GM12878 (cell line): ENCODE measurements around the gene CHMP3. TPM values are rescaled to one million over a fixed set of nuclear protein-coding genes. Genes with fewer than 3 reads are reported as not detected.

Experiments used
- ATAC-seq: fragments of 200-7000 bp; cut with Tn5 transposase; 3 replicates; pipeline ENCODE4 v1.9.1; 2020; ENCODE audit warnings: mild to moderate bottlenecking, moderate library complexity
- BruUV-seq: library from RNA; stranded (reverse); fragments of 400-500 nt; replicated peaks from 2 replicates; lab custom pipeline; 2021; lab: Mats Ljungman, UMichigan
- CTCF ChIA-PET: fragments of 300-600 bp; sonication (Branson Sonifier 250); formaldehyde crosslinking; extraction: SDS; loops from one replicate; lab custom pipeline; 2021; ENCODE audit warnings: inconsistent platforms; lab: Yijun Ruan, JAX
- POLR2A ChIA-PET: fragments of 350-600 bp; formaldehyde crosslinking; extraction: SDS; loops from one replicate; lab custom pipeline; 2021; ENCODE audit warnings: inconsistent platforms; lab: Charles Lee
- RAD21 ChIA-PET: fragments of 300-600 bp; sonication (Branson Sonifier 250); formaldehyde crosslinking; loops from one replicate; lab custom pipeline; 2023; ENCODE audit warnings: antibody characterized with exemption; ENCODE audit not compliant: unreplicated experiment; lab: Charles Lee
- SMC1A ChIA-PET: fragments of 300-600 bp; sonication (Branson Sonifier 250); formaldehyde crosslinking; loops from one replicate; lab custom pipeline; 2023; ENCODE audit not compliant: unreplicated experiment, uncharacterized antibody; lab: Charles Lee
- DNase-seq: peaks from one replicate; pipeline ENCODE4 v3.0.0-alpha.2; 2011; ENCODE audit warnings: low read depth, low spot score
- FAIRE-seq: peaks from 3 replicates; lab custom pipeline; 2011; peaks lifted over from hg19 to GRCh38; lab: Jason Lieb, UNC
- H2AFZ ChIP-seq: 2 replicates; pipeline ENCODE4 v1.6.0; 2011; ENCODE audit warnings: low read depth, low read length, control low read depth; ENCODE audit not compliant: control insufficient read depth
- H3K27ac ChIP-seq: 2 replicates; pipeline ENCODE4 v1.5.1; 2011; ENCODE audit warnings: control low read depth; ENCODE audit not compliant: control insufficient read depth, insufficient read depth
- H3K27me3 ChIP-seq, 2 experiments: replicated peaks in 1 of 2; 2 replicates each; pipeline versions ENCODE4 v1.6.0 to v1.6.1; 2011; ENCODE audit warnings: low read length in 1 of 2; ENCODE audit not compliant: control insufficient read depth in 2 of 2, insufficient read depth in 2 of 2
- H3K36me3 ChIP-seq, 2 experiments: 2 replicates each; pipeline ENCODE4 v1.5.1; 2011; ENCODE audit warnings: low read length in 1 of 2; ENCODE audit not compliant: control insufficient read depth in 2 of 2, insufficient read depth in 2 of 2
- H3K4me1 ChIP-seq: 2 replicates; pipeline ENCODE4 v1.6.1; 2011; ENCODE audit warnings: mild to moderate bottlenecking, low read length, moderate library complexity, mixed read lengths; ENCODE audit not compliant: control insufficient read depth, insufficient read depth
- H3K4me2 ChIP-seq: 2 replicates; pipeline ENCODE4 v1.6.0; 2011; ENCODE audit warnings: control low read depth; ENCODE audit not compliant: control insufficient read depth, insufficient read depth
- H3K4me3 ChIP-seq: fragments of 200-600 bp; sonication (generic); 2 replicates; pipeline ENCODE4 v1.5.1; 2016
- H3K79me2 ChIP-seq: 2 replicates; pipeline ENCODE4 v1.6.0; 2011; ENCODE audit warnings: low read length; ENCODE audit not compliant: control insufficient read depth, insufficient read depth
- H3K9ac ChIP-seq: 2 replicates; pipeline ENCODE4 v1.8.0; 2011; ENCODE audit warnings: low read length, control low read depth, mixed read lengths; ENCODE audit not compliant: control insufficient read depth, insufficient read depth
- H3K9me3 ChIP-seq: replicated peaks from 3 replicates; pipeline ENCODE4 v1.5.1; 2011; ENCODE audit warnings: mild to moderate bottlenecking, low read length; ENCODE audit not compliant: control insufficient read depth, insufficient read depth
- H4K20me1 ChIP-seq: 2 replicates; pipeline ENCODE4 v1.6.0; 2011; ENCODE audit not compliant: control insufficient read depth, insufficient read depth
- BMI1 ChIP-seq: fragments of 450-650 bp; IDR thresholded peaks from 2 replicates; pipeline ENCODE4 v1.6.1; 2016; ENCODE audit warnings: mild to moderate bottlenecking, moderate library complexity, borderline replicate concordance
- CBX3 ChIP-seq: fragments of 200-600 bp; sonication (generic); IDR thresholded peaks from 2 replicates; pipeline ENCODE4 v1.6.1; 2016; ENCODE audit warnings: low read depth, borderline replicate concordance
- CHD1 ChIP-seq: IDR thresholded peaks from 2 replicates; pipeline ENCODE4 v1.6.1; 2012; ENCODE audit warnings: low read depth, low read length, improper control_type of control experiment
- E4F1 ChIP-seq: fragments of 450-650 bp; IDR thresholded peaks from 2 replicates; pipeline ENCODE4 v1.6.1; 2018; ENCODE audit warnings: borderline replicate concordance, mild to moderate bottlenecking; ENCODE audit not compliant: partially characterized antibody
- EGR1 ChIP-seq, 2 experiments: IDR thresholded peaks; 1 replicate in 1 of 2; 2 replicates in 1 of 2; pipeline ENCODE4 v1.6.1; 2011 to 2012; ENCODE audit warnings: low read depth in 2 of 2, low read length in 2 of 2, borderline replicate concordance in 1 of 2, mild to moderate bottlenecking in 1 of 2, moderate library complexity in 1 of 2
- GABPA ChIP-seq: IDR thresholded peaks from 2 replicates; pipeline ENCODE4 v1.6.1; 2014; ENCODE audit warnings: antibody characterized with exemption, low read depth, mild to moderate bottlenecking, inconsistent platforms
- KAT2A ChIP-seq: conservative IDR thresholded peaks from 2 replicates; pipeline ENCODE4 v1.6.1; 2011; ENCODE audit warnings: low read depth, low read length; ENCODE audit not compliant: control insufficient read depth
- NRF1 ChIP-seq: conservative IDR thresholded peaks from 2 replicates; pipeline ENCODE4 v1.6.1; 2011; ENCODE audit warnings: mild to moderate bottlenecking, low read depth, low read length, improper control_type of control experiment
- POLR2A ChIP-seq: IDR thresholded peaks from 2 replicates; pipeline ENCODE4 v1.6.1; 2011; ENCODE audit warnings: low read depth, mild to moderate bottlenecking, low read length
- SIN3A ChIP-seq: IDR thresholded peaks from 2 replicates; pipeline ENCODE4 v1.6.1; 2012; ENCODE audit warnings: low read depth, low read length, improper control_type of control experiment
- SREBF2 ChIP-seq: IDR thresholded peaks from 2 replicates; pipeline ENCODE4 v1.6.1; 2012; ENCODE audit warnings: mild to moderate bottlenecking, low read length
- STAT3 ChIP-seq: IDR thresholded peaks from 2 replicates; pipeline ENCODE4 v1.6.1; 2011; ENCODE audit warnings: low read depth, low read length, improper control_type of control experiment
- ZBTB33 ChIP-seq: fragments of 450-650 bp; IDR thresholded peaks from 2 replicates; pipeline ENCODE4 v1.6.1; 2017; ENCODE audit warnings: mild to moderate bottlenecking
- ZNF592 ChIP-seq: fragments of 450-650 bp; IDR thresholded peaks from 2 replicates; pipeline ENCODE4 v1.6.1; 2017; ENCODE audit warnings: mild to moderate bottlenecking, moderate library complexity
- WGBS: methylation state at CpG from one replicate; pipeline ENCODE4 v1.1.6; 2016; ENCODE audit warnings: low lambda C conversion rate; ENCODE audit not compliant: insufficient replicate concordance, insufficient coverage; ENCODE audit errors: missing lambda C conversion rate; 5-methylcytosine and 5-hydroxymethylcytosine counted together
- in situ Hi-C: fragments of 300-500 bp; cut with MboI; formaldehyde crosslinking; loops from 9 replicates; pipeline ENCODE4 v1.14.3; 2018; ENCODE audit warnings: mixed read lengths
- intact Hi-C: fragments of 100-400 bp; cut with micrococcal nuclease; formaldehyde crosslinking; loops from one replicate; pipeline ENCODE4 v1.14.2; 2022; ENCODE audit not compliant: unreplicated experiment
- polyA plus RNA-seq, 11 experiments: library from polyadenylated mRNA; depleted of rRNA in 4 of 11; unstranded in 6 of 11; stranded (reverse) in 5 of 11; fragments of >200 nt; fragmentation: Nextera tagmentation in 4 of 11; fragmentation: Illumina TruSeq in 1 of 11; extraction: Ambion mirVana in 4 of 11; extraction: Trizol in 1 of 11; gene quantifications; 1 replicate in 1 of 11; 2 replicates in 10 of 11; pipeline versions ENCODE4 v1.2.1 to v1.2.3, GENCODE V29; 2011 to 2016; ENCODE audit warnings: inconsistent platforms in 2 of 11, missing spikeins in 2 of 11, low read depth in 1 of 11
- total RNA-seq, 4 experiments: library from RNA; depleted of rRNA in 3 of 4; stranded (reverse); fragments of >200 nt in 3 of 4; fragmentation: Illumina TruSeq in 1 of 4; extraction: Trizol in 1 of 4; gene quantifications; 2 replicates each; pipeline versions ENCODE4 v1.2.1 to v1.2.3, GENCODE V29; 2013 to 2021

The CHMP3 gene
- total and polyA plus RNA-seq, 10 of the 15 experiments (the other 5 are each of a cell fraction or from before 2014, with no cell fraction given), result 22.5 to 56.8 (median 32.5) TPM

GRCh38 chr2:86542814-86543213 is 20.4 kb downstream of the CHMP3 start (continued):
- TF ChIP-seq STAT3, result no peak

- intact Hi-C loops (no loop called here), in situ Hi-C loops (no loop called here)
- FAIRE-seq (no peak), DNase-seq (no peak), ATAC-seq (no peak)
- H4K20me1 ChIP-seq, result no peaks in the 10 kb centered on the region
- no peak overlapping the region for H3K27ac ChIP-seq
- H3K79me2 ChIP-seq, result no peaks in the 10 kb centered on the region
- ChIA-PET SMC1A (no interaction called here), RAD21 (no interaction called here), POLR2A (no interaction called here), CTCF (interaction anchor here (0.9 kb wide), 1 partner anchor 22 kb away, joined by 3 read pairs; the partner anchor contains the start of gene CHMP3)
- no TSS peak for BruUV-seq
- H3K4me2 ChIP-seq, result no peak overlapping the region
- H3K4me1 ChIP-seq, result no peaks in the 10 kb centered on the region
- no peaks in the 10 kb centered on the region for H3K27me3 ChIP-seq
- H3K36me3 ChIP-seq, result no peaks in the 10 kb centered on the region; a peak in 1 of 4 replicates
- H3K9ac ChIP-seq, result no peak overlapping the region
- H3K4me3 ChIP-seq, result no peak overlapping the region
- H2AFZ ChIP-seq, result no peak overlapping the region
- peaks cover 2% of the 10 kb centered on the region; the same call in 2 of the 3 replicates for H3K9me3 ChIP-seq
- 100% methylated on average over 2 of the region's 2 CpGs for WGBS
- TF ChIP-seq EGR1 (IDR thresholded peaks at IDR 0.05; ENCODE audit: borderline replicate concordance in 1 of 2, low read depth in 2 of 2, low read length in 2 of 2) (no peak), SIN3A (no peak), POLR2A (no peak), SREBF2 (no peak), CBX3 (no peak), ZNF592 (no peak), E4F1 (no peak), KAT2A (no peak), BMI1 (no peak), GABPA (no peak), NRF1 (no peak), ZBTB33 (no peak), CHD1 (no peak)
Measured at GRCh38 chr2:86541334-86541733, 21.9 kb downstream of the CHMP3 start.
